Neuronal stem cell (in vitro differentiated cells): ENCODE results near the gene FAM50A.
A peak's percentile ranks its signal among the peaks of the same experiment; 100 is the strongest.

Source experiments
- DNase-seq: peaks from one replicate; pipeline ENCODE4 v3.0.0-alpha.2; 2013; ENCODE audit warnings: low spot score
- H2AFZ ChIP-seq: one replicate; pipeline ENCODE4 v1.6.1; 2013; ENCODE audit warnings: mild to moderate bottlenecking, low read length, inconsistent platforms
- H2AK5ac ChIP-seq: 2 replicates; pipeline ENCODE4 v1.6.1; 2013; ENCODE audit warnings: low read depth, mild to moderate bottlenecking, inconsistent platforms, low read length, moderate library complexity, mixed read lengths
- H2BK120ac ChIP-seq: 2 replicates; pipeline ENCODE4 v1.6.1; 2013; ENCODE audit warnings: low read depth, mild to moderate bottlenecking, inconsistent platforms, low read length, moderate library complexity, mixed read lengths
- H2BK12ac ChIP-seq: one replicate; pipeline ENCODE4 v1.6.1; 2013; ENCODE audit warnings: low read length, inconsistent platforms
- H2BK15ac ChIP-seq: 2 replicates; pipeline ENCODE4 v1.6.1; 2013; ENCODE audit warnings: mild to moderate bottlenecking, low read length, inconsistent platforms, mixed read lengths
- H2BK5ac ChIP-seq: one replicate; pipeline ENCODE4 v1.6.1; 2013; ENCODE audit warnings: inconsistent platforms, mild to moderate bottlenecking, low read length, moderate library complexity
- H3K14ac ChIP-seq: one replicate; pipeline ENCODE4 v1.6.1; 2013; ENCODE audit warnings: low read length, inconsistent platforms
- H3K18ac ChIP-seq: 2 replicates; pipeline ENCODE4 v1.6.1; 2013; ENCODE audit warnings: low read length, inconsistent platforms
- H3K23ac ChIP-seq: 2 replicates; pipeline ENCODE4 v1.6.1; 2013; ENCODE audit warnings: low read depth, mild to moderate bottlenecking, mixed read lengths, low read length, inconsistent platforms; ENCODE audit not compliant: poor library complexity
- H3K27ac ChIP-seq: replicated peaks from 3 replicates; pipeline ENCODE4 v1.5.1; 2013; ENCODE audit warnings: low read length, inconsistent platforms
- H3K27me3 ChIP-seq, 3 experiments: 2 replicates each; pipeline ENCODE4 v1.6.1; 2013; ENCODE audit warnings: low read length in 3 of 3, mild to moderate bottlenecking in 2 of 3, inconsistent platforms in 1 of 3, low read depth in 1 of 3, mixed read lengths in 1 of 3, moderate library complexity in 1 of 3; ENCODE audit not compliant: control insufficient read depth in 3 of 3, insufficient read depth in 3 of 3
- H3K36me3 ChIP-seq, 2 donors: replicated peaks in 1 of 2; 2 replicates each; pipeline ENCODE4 v1.6.1; 2013; ENCODE audit warnings: low read length in 2 of 2; ENCODE audit not compliant: control insufficient read depth in 2 of 2, insufficient read depth in 2 of 2
- H3K4ac ChIP-seq: 2 replicates; pipeline ENCODE4 v1.6.1; 2013; ENCODE audit warnings: inconsistent platforms, mild to moderate bottlenecking, low read length, moderate library complexity
- H3K4me1 ChIP-seq, 2 donors: 1 replicate in 1 of 2; 2 replicates in 1 of 2; pipeline ENCODE4 v1.6.1; 2013; ENCODE audit warnings: low read length in 2 of 2, low read depth in 1 of 2; ENCODE audit not compliant: control insufficient read depth in 2 of 2, insufficient read depth in 1 of 2
- H3K4me2 ChIP-seq: one replicate; pipeline ENCODE4 v1.6.1; 2013; ENCODE audit warnings: mild to moderate bottlenecking, low read length, inconsistent platforms; ENCODE audit not compliant: insufficient read depth, poor library complexity, severe bottlenecking
- H3K4me3 ChIP-seq, 2 donors: 2 replicates each; pipeline ENCODE4 v1.5.1; 2013; ENCODE audit warnings: low read length in 2 of 2, mild to moderate bottlenecking in 2 of 2, inconsistent platforms in 1 of 2, moderate library complexity in 1 of 2
- H3K79me1 ChIP-seq: one replicate; pipeline ENCODE4 v1.6.1; 2013; ENCODE audit warnings: low read depth, mild to moderate bottlenecking, inconsistent platforms, low read length, moderate library complexity
- H3K9ac ChIP-seq: one replicate; pipeline ENCODE4 v1.6.1; 2013; ENCODE audit warnings: mild to moderate bottlenecking, low read depth, low read length, inconsistent platforms; ENCODE audit not compliant: poor library complexity
- H3K9me3 ChIP-seq, 2 donors: replicated peaks in 1 of 2; 2 replicates each; pipeline versions ENCODE3 to v1.6.1; 2013; ENCODE audit warnings: low read length in 2 of 2, mild to moderate bottlenecking in 2 of 2, inconsistent platforms in 1 of 2, low read depth in 1 of 2, mixed read lengths in 1 of 2, moderate library complexity in 1 of 2; ENCODE audit not compliant: control insufficient read depth in 2 of 2, insufficient read depth in 1 of 2
- H4K8ac ChIP-seq: one replicate; pipeline ENCODE4 v1.6.1; 2013; ENCODE audit warnings: low read depth, mild to moderate bottlenecking, inconsistent platforms, low read length, moderate library complexity
- H4K91ac ChIP-seq: one replicate; pipeline ENCODE4 v1.6.1; 2013; ENCODE audit warnings: low read length, low read depth, mild to moderate bottlenecking, inconsistent platforms; ENCODE audit not compliant: poor library complexity
- WGBS, 2 donors: extraction: QIAGEN DNeasy Blood & Tissue Kit; methylation state at CpG; one replicate each; pipeline ENCODE4 v1.1.7; 2013; ENCODE audit warnings: missing lambda C conversion rate in 2 of 2, mixed read lengths in 1 of 2; ENCODE audit not compliant: insufficient read length in 2 of 2, insufficient replicate concordance in 1 of 2; ENCODE audit errors: extremely low coverage in 2 of 2; 5-methylcytosine and 5-hydroxymethylcytosine counted together

The FAM50A gene

GRCh38 chrX:154409222-154409871, 34.6 kb upstream of the FAM50A start, which contains the start of gene DNASE1L1:
TSS of gene DNASE1L1 (minus strand) at chrX:154409254. CDS start at chrX:154405568, 3,686 bp downstream.
- no CpG with 5 or more reads among the region's 26 CpGs for WGBS, 2 donors
- H2BK5ac ChIP-seq = no peak within 1 kb of the TSS
- no peaks in the 10 kb centered on the region for H3K27me3 ChIP-seq
- peak within 1 kb of the TSS; percentile 50 for H3K9ac ChIP-seq
- peak within 1 kb of the TSS; percentile 50 for H3K27ac ChIP-seq
- peaks cover 0 to 9% of the 10 kb centered on the region in 2 donors for H3K4me1 ChIP-seq
- H4K91ac ChIP-seq = no peak within 1 kb of the TSS
- H2AFZ ChIP-seq = no peak within 1 kb of the TSS
- peak; percentile 69 for DNase-seq
- H2BK12ac ChIP-seq = peak within 1 kb of the TSS; percentile 49
- no peak within 1 kb of the TSS for H3K23ac ChIP-seq
- no peak within 1 kb of the TSS for H2BK15ac ChIP-seq
- no peak within 1 kb of the TSS for H2AK5ac ChIP-seq
- H3K18ac ChIP-seq = peak within 1 kb of the TSS; percentile 71
- H3K9me3 ChIP-seq = no peaks in the 10 kb centered on the region
- H3K36me3 ChIP-seq = peaks cover 7 to 11% of the 10 kb centered on the region in 2 donors
- H2BK120ac ChIP-seq = no peak within 1 kb of the TSS
- H3K4me2 ChIP-seq = peak within 1 kb of the TSS; percentile 14
- no peak within 1 kb of the TSS for H3K14ac ChIP-seq
- no peaks in the 10 kb centered on the region for H3K79me1 ChIP-seq
- no peak within 1 kb of the TSS for H3K4me3 ChIP-seq
- no peak within 1 kb of the TSS for H4K8ac ChIP-seq
- no peak within 1 kb of the TSS for H3K4ac ChIP-seq

- Histone ChIP-seq H3K4me1 (peaks cover 0 to 9% of the 10 kb centered on the region in 2 donors), H3K79me1 (no peaks in the 10 kb centered on the region), H3K9me3 (no peaks in the 10 kb centered on the region), H2AFZ (peak overlapping the region; percentile 80), H4K8ac (no peak overlapping the region), H3K14ac (no peak overlapping the region), H2BK120ac (no peak overlapping the region), H3K4me2 (peak overlapping the region; percentile 62), H3K27me3 (no peaks in the 10 kb centered on the region), H3K27ac (peak overlapping the region; percentile 58), H2BK12ac (no peak overlapping the region), H2BK5ac (no peak overlapping the region), H3K36me3 (peaks cover 7 to 17% of the 10 kb centered on the region in 2 donors), H3K4ac (no peak overlapping the region), H2AK5ac (no peak overlapping the region), H3K23ac (peak overlapping the region; percentile 55), H3K18ac (peak overlapping the region; percentile 92), H4K91ac (no peak overlapping the region), H3K4me3 (peak overlapping the region; percentile 61 to 93), H3K9ac (peak overlapping the region; percentile 81), H2BK15ac (no peak overlapping the region)
- WGBS, 2 donors = no CpG with 5 or more reads among the region's 29 CpGs
- DNase-seq = no peak
Observed at GRCh38 chrX:154411981-154412340, 32.0 kb upstream of the FAM50A start.

- H3K4me3 ChIP-seq = peak overlapping the region; percentile 61 to 72
- no peak overlapping the region for H3K14ac ChIP-seq
- no peak overlapping the region for H4K91ac ChIP-seq
- no peak overlapping the region for H4K8ac ChIP-seq
- H3K36me3 ChIP-seq = peaks cover 7 to 17% of the 10 kb centered on the region in 2 donors
- no peak overlapping the region for H3K9ac ChIP-seq
- no peak overlapping the region for H3K4ac ChIP-seq
- H2AK5ac ChIP-seq = no peak overlapping the region
- no peak overlapping the region for H3K23ac ChIP-seq
- H2BK12ac ChIP-seq = no peak overlapping the region
- H2BK5ac ChIP-seq = no peak overlapping the region
- no peaks in the 10 kb centered on the region for H3K9me3 ChIP-seq
- no peak overlapping the region for H2BK15ac ChIP-seq
- peak overlapping the region; percentile 32 for H3K27ac ChIP-seq
- DNase-seq = no peak
- WGBS, 2 donors = no CpG with 5 or more reads among the region's 4 CpGs
- H3K4me1 ChIP-seq = peaks cover 0 to 9% of the 10 kb centered on the region in 2 donors
- H3K79me1 ChIP-seq = no peaks in the 10 kb centered on the region
- H3K27me3 ChIP-seq = no peaks in the 10 kb centered on the region
- H3K4me2 ChIP-seq = peak overlapping the region; percentile 62
- H3K18ac ChIP-seq = peak overlapping the region; percentile 35
- H2AFZ ChIP-seq = peak overlapping the region; percentile 80
- no peak overlapping the region for H2BK120ac ChIP-seq
Observed at GRCh38 chrX:154412468-154412867, 31.5 kb upstream of the FAM50A start.

GRCh38 chrX:154413142-154413541, 30.8 kb upstream of the FAM50A start:
- no peak overlapping the region for H3K23ac ChIP-seq
- H3K14ac ChIP-seq = no peak overlapping the region
- H3K4me3 ChIP-seq = no peak overlapping the region
- no peak overlapping the region for H2BK12ac ChIP-seq
- H3K79me1 ChIP-seq = no peaks in the 10 kb centered on the region
- WGBS, 2 donors = no CpG with 5 or more reads among the region's 8 CpGs
- no peak overlapping the region for H4K91ac ChIP-seq
- H3K36me3 ChIP-seq = peaks cover 7 to 17% of the 10 kb centered on the region in 2 donors
- DNase-seq = no peak
- H2BK15ac ChIP-seq = no peak overlapping the region
- H2BK120ac ChIP-seq = no peak overlapping the region
- H2BK5ac ChIP-seq = no peak overlapping the region
- peaks cover 0 to 9% of the 10 kb centered on the region in 2 donors for H3K4me1 ChIP-seq
- H3K18ac ChIP-seq = no peak overlapping the region
- H3K9me3 ChIP-seq = no peaks in the 10 kb centered on the region
- no peak overlapping the region for H4K8ac ChIP-seq
- H3K9ac ChIP-seq = no peak overlapping the region
- H3K4ac ChIP-seq = no peak overlapping the region
- no peak overlapping the region for H2AK5ac ChIP-seq
- H2AFZ ChIP-seq = no peak overlapping the region
- H3K27ac ChIP-seq = no peak overlapping the region
- H3K27me3 ChIP-seq = no peaks in the 10 kb centered on the region
- no peak overlapping the region for H3K4me2 ChIP-seq
